Measurements from ENCODE around the gene MYO1A. TPM values are rescaled to one million over a fixed set of nuclear protein-coding genes. Genes with fewer than 3 reads are reported as not detected.

Gene MYO1A
- total RNA-seq, 1 experiment from 2014 or later, result 1.1 TPM

DNA sequence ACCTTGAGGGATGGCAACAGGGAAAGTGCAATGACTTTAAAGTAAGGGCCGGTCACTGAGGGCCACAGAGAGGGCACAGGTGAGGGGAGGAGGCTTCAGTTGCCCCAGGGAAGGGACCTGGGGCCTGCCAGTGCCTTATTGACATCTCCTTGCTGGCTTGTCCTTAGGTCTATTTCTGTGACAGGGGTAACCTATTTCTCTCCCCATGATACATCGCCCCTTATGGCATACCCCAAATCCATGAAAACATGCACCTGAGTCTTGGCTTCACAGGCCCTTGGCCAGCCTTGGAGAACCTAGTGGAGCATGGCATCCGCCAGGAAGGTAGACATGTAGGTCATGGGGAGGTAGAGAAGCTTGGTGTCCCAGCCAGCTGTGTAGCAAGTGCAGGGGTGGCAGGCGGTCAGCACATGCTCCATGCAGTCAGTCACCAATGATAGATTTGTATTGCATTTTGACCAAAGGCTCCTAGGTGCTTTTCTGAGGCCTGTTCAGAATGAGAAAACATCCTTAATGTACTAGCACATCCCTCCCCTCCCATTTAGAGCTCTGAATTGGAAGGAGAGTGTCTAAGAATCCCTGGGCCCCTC is 68.9 kb downstream of the MYO1A start:
- BruUV-seq (replicated peaks), result no TSS peak
- POLR2A ChIA-PET (ENCODE audit: low non-redundant PET), result no interaction called here
- H3K27ac ChIP-seq (ENCODE audit: low read depth, low read length, poor library complexity, severe bottlenecking), result no peak overlapping the region
- intact Hi-C loops (cut with micrococcal nuclease; ENCODE audit: unreplicated experiment), result no loop called here
- no peaks in the 10 kb centered on the region for H3K4me1 ChIP-seq (ENCODE audit: insufficient read depth, low read length, poor library complexity, severe bottlenecking)
- H3K9me3 ChIP-seq (ENCODE audit: low read depth, low read length, poor library complexity, severe bottlenecking), result no peaks in the 10 kb centered on the region
- H3K4me3 ChIP-seq (ENCODE audit: low read depth, low read length, poor library complexity, severe bottlenecking), result no peak overlapping the region
- TF ChIP-seq EZH2 (IDR thresholded peaks at IDR 0.05; ENCODE audit: borderline replicate concordance, low read depth, low read length, poor library complexity, severe bottlenecking), result no peak
- TF ChIP-seq, protein P1, sequence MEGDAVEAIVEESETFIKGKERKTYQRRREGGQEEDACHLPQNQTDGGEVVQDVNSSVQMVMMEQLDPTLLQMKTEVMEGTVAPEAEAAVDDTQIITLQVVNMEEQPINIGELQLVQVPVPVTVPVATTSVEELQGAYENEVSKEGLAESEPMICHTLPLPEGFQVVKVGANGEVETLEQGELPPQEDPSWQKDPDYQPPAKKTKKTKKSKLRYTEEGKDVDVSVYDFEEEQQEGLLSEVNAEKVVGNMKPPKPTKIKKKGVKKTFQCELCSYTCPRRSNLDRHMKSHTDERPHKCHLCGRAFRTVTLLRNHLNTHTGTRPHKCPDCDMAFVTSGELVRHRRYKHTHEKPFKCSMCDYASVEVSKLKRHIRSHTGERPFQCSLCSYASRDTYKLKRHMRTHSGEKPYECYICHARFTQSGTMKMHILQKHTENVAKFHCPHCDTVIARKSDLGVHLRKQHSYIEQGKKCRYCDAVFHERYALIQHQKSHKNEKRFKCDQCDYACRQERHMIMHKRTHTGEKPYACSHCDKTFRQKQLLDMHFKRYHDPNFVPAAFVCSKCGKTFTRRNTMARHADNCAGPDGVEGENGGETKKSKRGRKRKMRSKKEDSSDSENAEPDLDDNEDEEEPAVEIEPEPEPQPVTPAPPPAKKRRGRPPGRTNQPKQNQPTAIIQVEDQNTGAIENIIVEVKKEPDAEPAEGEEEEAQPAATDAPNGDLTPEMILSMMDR (conservative IDR thresholded peaks at IDR 0.05; ENCODE audit: low read depth, low read length), result no peak
- no peaks in the 10 kb centered on the region for H3K27me3 ChIP-seq (replicated peaks; ENCODE audit: insufficient read depth, low read depth, low read length, poor library complexity)
- no peak for DNase-seq (ENCODE audit: low spot score)
- H3K36me3 ChIP-seq (ENCODE audit: insufficient read depth, low read length, poor library complexity, severe bottlenecking), result no peaks in the 10 kb centered on the region
- CTCF ChIA-PET, result no interaction called here

DNA sequence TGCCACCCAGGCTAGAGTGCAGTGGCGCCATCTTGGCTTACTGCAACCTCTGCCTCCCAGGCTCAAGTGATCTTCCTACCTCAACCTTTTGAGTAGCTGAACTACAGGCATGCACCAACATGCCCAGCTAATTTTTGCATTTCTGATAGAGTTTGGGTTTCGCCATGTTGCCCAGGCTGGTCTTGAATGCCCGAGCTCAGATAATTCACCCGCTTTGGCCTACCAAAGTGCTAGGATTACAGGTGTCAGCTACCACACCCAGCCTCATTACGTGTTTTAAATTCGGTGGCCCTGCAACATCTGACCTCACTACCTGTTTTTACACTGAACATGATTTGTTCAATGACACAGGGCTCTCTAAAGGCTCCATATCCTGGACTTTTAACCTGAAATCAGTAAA is 69.7 kb downstream of the MYO1A start:
- no peaks in the 10 kb centered on the region for H3K9me3 ChIP-seq (ENCODE audit: low read depth, low read length, poor library complexity, severe bottlenecking)
- no peaks in the 10 kb centered on the region for H3K4me1 ChIP-seq (ENCODE audit: insufficient read depth, low read length, poor library complexity, severe bottlenecking)
- no peak for TF ChIP-seq EZH2 (IDR thresholded peaks at IDR 0.05; ENCODE audit: borderline replicate concordance, low read depth, low read length, poor library complexity, severe bottlenecking)
- TF ChIP-seq, protein P1 (conservative IDR thresholded peaks at IDR 0.05; ENCODE audit: low read depth, low read length), result no peak
- H3K36me3 ChIP-seq (ENCODE audit: insufficient read depth, low read length, poor library complexity, severe bottlenecking), result no peaks in the 10 kb centered on the region
- intact Hi-C loops (cut with micrococcal nuclease; ENCODE audit: unreplicated experiment), result no loop called here
- CTCF ChIA-PET, result no interaction called here
- no peak overlapping the region for H3K4me3 ChIP-seq (ENCODE audit: low read depth, low read length, poor library complexity, severe bottlenecking)
- POLR2A ChIA-PET (ENCODE audit: low non-redundant PET), result no interaction called here
- H3K27ac ChIP-seq (ENCODE audit: low read depth, low read length, poor library complexity, severe bottlenecking), result no peak overlapping the region
- no peak for DNase-seq (ENCODE audit: low spot score)
- H3K27me3 ChIP-seq (replicated peaks; ENCODE audit: insufficient read depth, low read depth, low read length, poor library complexity), result no peaks in the 10 kb centered on the region
- BruUV-seq (replicated peaks), result no TSS peak

DNA sequence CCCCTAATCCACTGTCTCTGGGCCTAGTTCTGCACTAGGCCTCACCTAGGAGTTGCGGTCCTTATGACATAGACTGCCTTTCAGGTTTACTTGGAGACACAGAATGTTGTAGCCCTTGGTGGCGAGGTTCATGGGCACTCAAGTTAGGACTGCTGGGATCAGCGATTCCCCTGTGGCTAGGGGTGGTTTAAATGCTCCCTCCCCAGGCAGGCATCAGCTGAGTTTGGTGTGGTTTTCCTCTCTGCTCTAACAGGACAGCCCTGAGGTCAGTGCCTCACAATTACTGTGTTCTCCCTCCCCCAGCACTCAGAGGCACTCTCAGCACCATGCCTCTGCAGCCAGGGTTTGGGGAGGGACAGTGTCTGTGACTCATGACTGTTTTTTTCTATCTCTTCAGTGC is 70.3 kb downstream of the MYO1A start:
- DNase-seq (ENCODE audit: low spot score), result no peak
- intact Hi-C loops (cut with micrococcal nuclease; ENCODE audit: unreplicated experiment), result no loop called here
- Histone ChIP-seq H3K36me3 (ENCODE audit: insufficient read depth, low read length, poor library complexity, severe bottlenecking) (no peaks in the 10 kb centered on the region), H3K27me3 (replicated peaks; ENCODE audit: insufficient read depth, low read depth, low read length, poor library complexity) (no peaks in the 10 kb centered on the region), H3K9me3 (ENCODE audit: low read depth, low read length, poor library complexity, severe bottlenecking) (no peaks in the 10 kb centered on the region), H3K27ac (ENCODE audit: low read depth, low read length, poor library complexity, severe bottlenecking) (no peak overlapping the region), H3K4me3 (ENCODE audit: low read depth, low read length, poor library complexity, severe bottlenecking) (no peak overlapping the region), H3K4me1 (ENCODE audit: insufficient read depth, low read length, poor library complexity, severe bottlenecking) (no peaks in the 10 kb centered on the region)
- BruUV-seq (replicated peaks), result no TSS peak
- ChIA-PET POLR2A (ENCODE audit: low non-redundant PET) (no interaction called here), CTCF (no interaction called here)
- TF ChIP-seq, protein P1 (conservative IDR thresholded peaks at IDR 0.05; ENCODE audit: low read depth, low read length), result no peak
- TF ChIP-seq EZH2 (IDR thresholded peaks at IDR 0.05; ENCODE audit: borderline replicate concordance, low read depth, low read length, poor library complexity, severe bottlenecking), result no peak

Other genes with a start within 250 kb of the MYO1A start
- gene SDR9C7, start 115.7 kb downstream of the MYO1A start, total RNA-seq (2021), result not detected in 2 replicates
- 0.24 and 0.42 TPM in 2 replicates for gene RDH16, start 92.5 kb downstream of the MYO1A start, total RNA-seq (2021)
- 17.4 and 18.2 TPM in 2 replicates for gene ZBTB39, start 43.6 kb downstream of the MYO1A start, total RNA-seq (2021)
- 0.79 TPM in 1 of 2 replicates, not detected in the other for gene TAC3, start 33.6 kb downstream of the MYO1A start, total RNA-seq (2021)
- 57.8 and 68.6 TPM in 2 replicates for gene NEMP1, start 28.7 kb upstream of the MYO1A start, total RNA-seq (2021)
- gene NAB2, start 39.0 kb upstream of the MYO1A start, total RNA-seq (2021), result 58.0 and 61.8 TPM in 2 replicates
- gene STAT6, start 61.2 kb upstream of the MYO1A start, total RNA-seq (2021), result 96.3 and 111 TPM in 2 replicates
- 31.0 and 43.6 TPM in 2 replicates for gene LRP1, start 78.4 kb upstream of the MYO1A start, total RNA-seq (2021)
- not detected in 2 replicates for gene LRP1-AS, start 97.5 kb upstream of the MYO1A start, total RNA-seq (2021)
- 4.8 and 6.0 TPM in 2 replicates for gene NXPH4, start 166.7 kb upstream of the MYO1A start, total RNA-seq (2021)
- 274 and 310 TPM in 2 replicates for gene SHMT2, start 179.6 kb upstream of the MYO1A start, total RNA-seq (2021)
- 7.0 and 8.4 TPM in 2 replicates for gene STAC3, start 201.1 kb upstream of the MYO1A start, total RNA-seq (2021)